Neutrophil (primary cell): ENCODE measurements around the gene A3GALT2.

ENCODE experiments used
- H3K27ac ChIP-seq: fragments of 200-600 bp; sonication (generic); 2 replicates; pipeline ENCODE4 v1.5.1; 2016; ENCODE audit warnings: mild to moderate bottlenecking, moderate library complexity
- H3K27me3 ChIP-seq: fragments of 200-600 bp; sonication (generic); 2 replicates; pipeline ENCODE4 v1.6.0; 2016; ENCODE audit warnings: mild to moderate bottlenecking
- H3K36me3 ChIP-seq: fragments of 200-600 bp; sonication (generic); 2 replicates; pipeline ENCODE4 v1.5.1; 2017
- H3K4me1 ChIP-seq, 2 experiments: fragments of 200-600 bp in 1 of 2; sonication (generic) in 1 of 2; 1 replicate in 1 of 2; 2 replicates in 1 of 2; pipeline versions ENCODE4 v1.5.1 to v1.6.1; 2013 to 2016; ENCODE audit warnings: low read depth in 1 of 2, low read length in 1 of 2, mild to moderate bottlenecking in 1 of 2, moderate library complexity in 1 of 2; ENCODE audit not compliant: control insufficient read depth in 1 of 2, insufficient read depth in 1 of 2
- H3K4me3 ChIP-seq, 2 experiments: fragments of 200-600 bp in 1 of 2; sonication (generic) in 1 of 2; 1 replicate in 1 of 2; 2 replicates in 1 of 2; pipeline ENCODE4 v1.5.1; 2013 to 2016; ENCODE audit warnings: low read depth in 1 of 2, low read length in 1 of 2, mild to moderate bottlenecking in 1 of 2, moderate library complexity in 1 of 2
- H3K9me3 ChIP-seq: fragments of 200-600 bp; sonication (generic); 2 replicates; pipeline ENCODE4 v1.5.1; 2016
- CTCF ChIP-seq: fragments of 200-600 bp; sonication (generic); IDR thresholded peaks from 2 replicates; pipeline ENCODE4 v1.5.1; 2016; ENCODE audit warnings: antibody characterized with exemption

A3GALT2 gene

GRCh38 chr1:33320619-33321165 lies at the start of gene A3GALT2:
Gene A3GALT2 (minus strand): TSS chr1:33321098. CDS start chr1:33321098, 0 bp downstream.
- Histone ChIP-seq H3K4me3 (no peak within 1 kb of the TSS), H3K9me3 (peaks cover 8% of the 10 kb centered on the region), H3K4me1 (peaks cover 11 to 12% of the 10 kb centered on the region in 2 experiments), H3K27ac (peak within 1 kb of the TSS; percentile 96), H3K27me3 (peaks cover 12% of the 10 kb centered on the region), H3K36me3 (peaks cover 49% of the 10 kb centered on the region)
- TF ChIP-seq CTCF, result no peak

- H3K4me3 ChIP-seq, result no peak overlapping the region
- no peaks in the 10 kb centered on the region for H3K9me3 ChIP-seq
- H3K4me1 ChIP-seq, result peaks cover 12 to 19% of the 10 kb centered on the region in 2 experiments
- TF ChIP-seq CTCF, result no peak
- no peak overlapping the region for H3K27ac ChIP-seq
- H3K36me3 ChIP-seq, result no peaks in the 10 kb centered on the region
- H3K27me3 ChIP-seq, result no peaks in the 10 kb centered on the region
These were observed 49.4 kb upstream of the A3GALT2 start for GRCh38 chr1:33370301-33370700.

GRCh38 chr1:33369764-33370163 lies 48.9 kb upstream of the A3GALT2 start:
- no peak for TF ChIP-seq CTCF
- Histone ChIP-seq H3K27ac (no peak overlapping the region), H3K27me3 (no peaks in the 10 kb centered on the region), H3K9me3 (no peaks in the 10 kb centered on the region), H3K36me3 (no peaks in the 10 kb centered on the region), H3K4me1 (peaks cover 12 to 19% of the 10 kb centered on the region in 2 experiments), H3K4me3 (no peak overlapping the region)

GRCh38 chr1:33369081-33369480 lies 48.2 kb upstream of the A3GALT2 start:
- no peaks in the 10 kb centered on the region for H3K36me3 ChIP-seq
- TF ChIP-seq CTCF, result no peak
- H3K27me3 ChIP-seq, result no peaks in the 10 kb centered on the region
- no peak overlapping the region for H3K27ac ChIP-seq
- no peaks in the 10 kb centered on the region for H3K9me3 ChIP-seq
- peaks cover 12 to 19% of the 10 kb centered on the region in 2 experiments for H3K4me1 ChIP-seq
- no peak overlapping the region for H3K4me3 ChIP-seq

- no peak overlapping the region for H3K27ac ChIP-seq
- peaks cover 12 to 19% of the 10 kb centered on the region in 2 experiments for H3K4me1 ChIP-seq
- no peaks in the 10 kb centered on the region for H3K9me3 ChIP-seq
- H3K4me3 ChIP-seq, result no peak overlapping the region
- no peaks in the 10 kb centered on the region for H3K36me3 ChIP-seq
- H3K27me3 ChIP-seq, result no peaks in the 10 kb centered on the region
- no peak for TF ChIP-seq CTCF
These were observed 47.5 kb upstream of the A3GALT2 start for GRCh38 chr1:33368431-33368830.
